Mesodermal cell (in vitro differentiated cells): ENCODE data around the gene PFKP.

Experiments
- H3K27ac ChIP-seq: 2 replicates; pipeline ENCODE4 v1.7.0; 2013; ENCODE audit warnings: mild to moderate bottlenecking, low read depth, low read length, moderate library complexity; ENCODE audit not compliant: severe bottlenecking
- H3K36me3 ChIP-seq: 2 replicates; pipeline ENCODE4 v1.7.1; 2013; ENCODE audit warnings: mild to moderate bottlenecking, low read length, moderate library complexity; ENCODE audit not compliant: control insufficient read depth, insufficient read depth
- H3K4me1 ChIP-seq: one replicate; pipeline ENCODE4 v1.7.1; 2013; ENCODE audit warnings: mild to moderate bottlenecking, low read length; ENCODE audit not compliant: insufficient read depth, control insufficient read depth, poor library complexity, severe bottlenecking
- H3K4me3 ChIP-seq: 2 replicates; pipeline ENCODE4 v1.7.0; 2013; ENCODE audit warnings: low read length, control low read depth, mild to moderate bottlenecking; ENCODE audit not compliant: insufficient read depth, poor library complexity, severe bottlenecking; ENCODE audit errors: extremely low read depth
- H3K9me3 ChIP-seq: 2 replicates; pipeline ENCODE4 v1.7.1; 2013; ENCODE audit warnings: mild to moderate bottlenecking, low read length, moderate library complexity; ENCODE audit not compliant: control insufficient read depth
- WGBS, 2 experiments: methylation state at CpG; one replicate each; pipeline ENCODE4 v1.1.5; 2013; ENCODE audit warnings: missing lambda C conversion rate in 2 of 2; ENCODE audit not compliant: insufficient coverage in 2 of 2; 5-methylcytosine and 5-hydroxymethylcytosine counted together

PFKP gene

DNA sequence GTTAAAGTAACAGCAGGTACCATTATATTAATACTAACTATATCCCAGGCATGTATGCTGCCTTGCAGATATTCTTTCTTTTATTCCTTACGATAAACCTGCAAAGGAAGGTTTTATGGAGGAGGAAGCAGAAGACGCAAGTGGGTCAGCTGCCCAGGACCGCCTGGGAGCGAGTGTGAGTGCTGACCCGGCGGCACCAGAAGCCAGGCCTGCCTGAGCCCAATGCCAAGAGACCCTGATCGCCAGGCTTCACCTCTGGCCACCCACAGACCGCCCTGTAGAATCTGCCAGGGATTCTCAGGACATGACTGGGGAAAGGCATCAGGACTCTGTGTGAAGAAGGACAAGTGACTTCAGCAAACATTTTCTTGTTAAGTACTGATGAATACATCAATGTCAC, 78.9 kb downstream of the PFKP start:
- Histone ChIP-seq H3K4me3 (no peak overlapping the region), H3K27ac (no peak overlapping the region), H3K9me3 (no peaks in the 10 kb centered on the region), H3K4me1 (no peaks in the 10 kb centered on the region), H3K36me3 (peaks cover 86% of the 10 kb centered on the region)
- 91 to 98% methylated on average over 7 to 8 of the region's 8 CpGs for WGBS, 2 experiments

DNA sequence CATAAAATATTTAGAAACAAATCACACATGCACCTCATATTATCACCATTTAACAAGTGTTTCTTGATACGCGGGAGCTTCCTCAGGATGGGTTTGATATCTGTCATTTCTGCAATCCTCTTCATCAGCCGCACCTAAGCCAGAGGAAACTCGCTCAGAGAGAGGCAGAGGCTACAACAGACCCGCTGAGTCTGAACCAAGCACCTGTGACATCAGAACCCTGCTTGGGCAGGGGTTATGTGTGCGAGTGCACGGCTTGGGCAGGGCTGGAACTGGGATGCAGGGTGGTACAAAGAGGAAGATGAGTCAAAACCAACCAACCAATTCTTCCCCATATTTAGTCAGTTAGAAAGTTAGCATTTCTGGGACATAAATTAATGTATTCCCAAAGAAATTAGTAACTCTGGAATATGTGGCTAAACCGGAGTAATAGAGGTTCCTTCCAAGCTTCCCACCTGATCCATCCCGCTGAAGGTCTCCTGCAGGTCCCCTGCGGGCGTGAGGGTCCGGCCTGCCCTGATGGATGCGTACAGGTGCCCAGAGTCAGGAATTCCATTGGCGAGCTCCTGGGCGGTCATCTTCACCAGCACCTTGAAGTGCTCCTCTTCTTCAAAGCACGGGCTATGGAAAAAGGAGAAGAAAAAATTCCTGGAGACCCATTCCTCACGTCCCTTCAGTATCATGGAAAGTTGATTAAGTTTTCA, 79.9 kb downstream of the PFKP start:
- H3K36me3 ChIP-seq: peaks cover 84% of the 10 kb centered on the region
- H3K9me3 ChIP-seq: no peaks in the 10 kb centered on the region
- H3K4me3 ChIP-seq: no peak overlapping the region
- 85 to 89% methylated on average over 12 to 13 of the region's 17 CpGs for WGBS, 2 experiments
- no peak overlapping the region for H3K27ac ChIP-seq
- H3K4me1 ChIP-seq: no peaks in the 10 kb centered on the region

DNA sequence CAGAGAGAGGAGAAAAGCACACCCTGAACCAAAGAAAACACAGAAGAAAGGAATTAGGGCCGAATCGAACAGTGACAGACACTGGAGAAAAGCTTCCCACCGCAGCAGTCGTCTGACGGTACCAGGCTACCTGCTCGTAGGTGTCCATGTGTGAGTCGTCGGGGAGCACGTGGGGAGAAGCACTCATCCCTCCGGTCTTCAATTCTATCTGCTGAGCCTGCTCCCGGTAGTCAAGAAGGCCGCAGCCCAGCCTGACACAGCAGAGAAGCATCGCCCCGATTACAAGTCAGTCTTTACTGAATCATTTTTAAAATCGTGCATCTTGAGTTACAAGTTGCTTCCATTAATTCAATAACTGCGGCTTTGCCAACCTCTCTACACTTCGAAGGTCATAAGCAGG, 80.7 kb downstream of the PFKP start:
- WGBS, 2 experiments: 90 to 92% methylated on average over 17 of the region's 17 CpGs
- Histone ChIP-seq H3K27ac (no peak overlapping the region), H3K4me1 (no peaks in the 10 kb centered on the region), H3K4me3 (no peak overlapping the region), H3K9me3 (no peaks in the 10 kb centered on the region), H3K36me3 (peaks cover 89% of the 10 kb centered on the region)

DNA sequence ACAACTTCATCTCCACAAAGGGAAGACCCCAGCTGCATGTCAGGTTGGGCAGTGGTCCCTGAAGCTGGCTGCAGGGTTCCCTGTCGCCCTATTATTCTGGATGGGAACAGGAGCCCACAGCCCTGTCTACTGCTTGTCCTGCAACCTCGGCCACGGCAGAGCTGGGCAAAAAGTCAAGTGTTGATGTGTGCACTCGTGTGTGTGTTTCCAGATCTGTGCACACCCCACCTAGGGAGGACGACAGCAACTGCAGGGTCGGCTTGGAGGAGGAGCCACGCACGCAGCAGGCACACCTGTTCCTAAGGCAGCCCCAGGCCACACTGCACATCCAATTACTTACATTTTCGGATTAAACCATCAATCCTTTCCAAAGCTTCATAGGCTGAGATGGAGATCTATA, 81.6 kb downstream of the PFKP start:
- Histone ChIP-seq H3K9me3 (no peaks in the 10 kb centered on the region), H3K27ac (no peak overlapping the region), H3K36me3 (peaks cover 88% of the 10 kb centered on the region), H3K4me1 (no peaks in the 10 kb centered on the region), H3K4me3 (no peak overlapping the region)
- WGBS, 2 experiments: 92 to 93% methylated on average over 4 to 6 of the region's 9 CpGs

DNA sequence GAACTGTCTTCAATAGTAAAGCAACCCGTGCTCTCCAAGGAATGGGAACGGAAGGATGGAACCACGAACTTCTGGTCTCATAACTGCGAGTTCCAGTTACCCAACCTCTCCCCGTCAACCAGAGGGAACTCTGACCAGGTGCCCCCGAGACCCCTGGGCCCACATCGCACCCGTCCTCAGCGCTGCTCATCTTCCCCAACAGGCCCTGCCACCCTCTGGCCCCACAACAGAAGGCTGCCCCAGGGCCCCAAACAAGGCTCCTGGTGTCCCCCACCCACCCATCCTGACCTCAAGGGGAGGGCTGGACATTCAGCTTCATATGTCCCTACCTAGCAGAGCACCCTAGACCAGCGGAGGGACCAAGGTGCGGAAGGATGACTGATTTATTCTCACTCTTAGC, 82.6 kb downstream of the PFKP start:
- H3K27ac ChIP-seq: no peak overlapping the region
- 82 to 100% methylated on average over 1 to 6 of the region's 11 CpGs for WGBS, 2 experiments
- no peaks in the 10 kb centered on the region for H3K9me3 ChIP-seq
- H3K4me3 ChIP-seq: no peak overlapping the region
- no peaks in the 10 kb centered on the region for H3K4me1 ChIP-seq
- peaks cover 88% of the 10 kb centered on the region for H3K36me3 ChIP-seq

DNA sequence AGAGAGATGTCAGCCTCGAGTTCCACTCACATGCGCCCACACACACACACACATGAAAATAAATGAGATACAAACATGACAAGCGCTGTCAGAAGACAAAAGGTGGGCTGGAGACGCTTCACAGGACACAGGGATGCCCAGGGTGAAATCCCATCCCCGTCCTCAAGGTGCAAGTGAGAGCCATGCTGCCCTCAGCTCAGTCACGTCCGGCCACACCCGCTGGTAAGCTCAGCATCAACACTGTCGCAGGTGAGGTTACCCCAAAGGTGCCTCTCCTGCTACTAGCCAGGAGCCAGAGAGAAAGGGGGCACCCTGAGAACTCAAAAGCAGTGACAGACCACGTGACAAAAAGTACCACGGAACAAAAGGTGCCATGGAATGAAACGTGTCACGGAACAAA, 83.0 kb downstream of the PFKP start:
- Histone ChIP-seq H3K9me3 (no peaks in the 10 kb centered on the region), H3K4me3 (no peak overlapping the region), H3K36me3 (peaks cover 88% of the 10 kb centered on the region), H3K27ac (no peak overlapping the region), H3K4me1 (no peaks in the 10 kb centered on the region)
- 89 to 96% methylated on average over 10 to 13 of the region's 13 CpGs for WGBS, 2 experiments

DNA sequence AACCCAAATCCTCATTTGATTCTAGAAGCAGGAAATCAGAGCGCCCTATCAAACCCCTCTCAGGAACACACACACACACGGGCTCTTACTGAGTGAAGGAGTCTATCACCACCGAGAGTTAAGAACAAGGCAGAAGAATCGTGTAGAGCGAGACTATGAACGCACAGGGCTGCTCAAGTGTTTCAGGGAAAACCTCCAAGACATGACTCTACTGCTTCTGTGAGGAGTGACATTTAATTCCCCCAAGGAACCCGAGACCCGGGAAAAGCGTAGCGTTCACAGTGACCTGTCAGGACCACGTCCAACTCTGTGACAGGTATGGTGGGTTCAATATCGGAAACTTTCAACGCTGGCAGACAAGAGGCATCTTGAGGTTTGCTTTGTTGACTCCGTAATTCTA, 83.6 kb downstream of the PFKP start:
- Histone ChIP-seq H3K9me3 (no peaks in the 10 kb centered on the region), H3K27ac (no peak overlapping the region), H3K4me3 (no peak overlapping the region), H3K4me1 (no peaks in the 10 kb centered on the region), H3K36me3 (peaks cover 86% of the 10 kb centered on the region)
- WGBS, 2 experiments: 92 to 96% methylated on average over 11 to 14 of the region's 14 CpGs

DNA sequence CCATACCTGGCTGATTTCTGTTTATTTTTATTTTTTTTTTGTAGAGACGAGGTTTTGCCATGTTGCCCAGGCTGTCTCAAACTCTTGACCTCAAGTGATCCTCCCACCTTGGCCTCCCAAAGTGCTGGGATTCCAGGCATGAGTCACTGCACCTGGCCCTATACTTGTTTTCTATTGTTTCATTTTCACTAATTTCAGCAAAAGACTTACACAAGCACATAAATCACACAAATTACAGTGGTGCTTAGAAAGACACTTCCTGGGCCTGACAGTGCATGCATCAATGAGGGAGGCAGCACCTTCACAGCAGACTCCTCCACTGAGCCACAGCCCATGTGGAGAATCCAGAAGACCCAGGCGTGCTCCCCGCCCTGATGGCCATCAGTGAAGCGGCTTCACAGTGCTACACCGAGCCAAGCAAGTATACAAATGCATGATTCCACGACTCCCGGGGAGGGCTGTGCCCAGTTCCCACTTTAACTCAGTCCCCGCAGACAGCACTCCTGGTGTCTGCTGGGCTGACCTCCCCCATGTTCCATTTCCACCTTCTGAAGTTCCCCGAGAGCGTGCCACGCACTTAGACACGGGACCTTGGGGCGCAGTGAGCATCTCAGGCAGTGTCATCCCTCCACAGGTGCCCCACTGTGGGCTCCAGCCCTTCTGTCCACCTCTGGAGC, 84.7 kb downstream of the PFKP start:
- 96 to 98% methylated on average over 10 to 11 of the region's 13 CpGs for WGBS, 2 experiments
- Histone ChIP-seq H3K36me3 (peaks cover 82% of the 10 kb centered on the region), H3K4me1 (no peaks in the 10 kb centered on the region), H3K9me3 (no peaks in the 10 kb centered on the region), H3K4me3 (no peak overlapping the region), H3K27ac (no peak overlapping the region)

DNA sequence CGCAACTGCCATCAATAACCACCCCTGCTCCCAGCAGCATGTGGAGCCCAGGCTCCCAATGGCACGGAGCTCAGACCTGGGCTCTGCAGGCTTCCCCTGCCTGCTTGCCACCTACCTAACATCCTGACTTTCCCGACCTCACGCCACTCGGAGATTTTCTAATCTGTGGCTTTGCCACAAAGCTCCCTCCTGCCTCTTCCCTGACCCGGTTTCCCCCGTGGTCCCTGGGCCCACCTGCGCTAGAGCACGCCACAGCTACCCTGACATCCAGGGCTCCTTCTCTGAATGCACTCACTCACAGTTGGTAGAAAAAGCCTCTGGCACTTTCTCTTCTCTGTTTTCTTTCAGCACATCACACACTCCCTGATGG, 85.2 kb downstream of the PFKP start:
- Histone ChIP-seq H3K4me3 (no peak overlapping the region), H3K36me3 (peaks cover 82% of the 10 kb centered on the region), H3K27ac (no peak overlapping the region), H3K4me1 (no peaks in the 10 kb centered on the region), H3K9me3 (no peaks in the 10 kb centered on the region)
- 86 to 87% methylated on average over 9 of the region's 9 CpGs for WGBS, 2 experiments

DNA sequence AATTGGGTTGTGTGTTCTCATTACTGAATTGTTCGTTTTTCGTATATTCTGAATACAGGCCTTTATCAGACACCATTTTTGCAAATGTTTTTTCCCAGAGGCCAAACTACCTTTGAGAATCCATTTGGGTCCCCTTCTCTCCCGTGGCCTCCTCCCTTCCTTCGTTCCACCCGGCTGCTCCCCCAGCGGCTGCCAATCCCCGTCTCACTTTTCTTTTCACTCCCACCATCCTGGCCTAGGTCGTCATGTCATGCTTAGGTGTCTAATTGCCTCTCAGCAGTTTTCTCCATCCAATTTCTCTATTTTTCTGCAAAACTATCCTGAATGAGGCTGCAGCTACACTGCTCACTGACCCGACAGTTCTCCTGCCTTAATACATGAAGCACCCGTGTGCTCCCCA, 87.3 kb downstream of the PFKP start:
- Histone ChIP-seq H3K9me3 (no peaks in the 10 kb centered on the region), H3K36me3 (peaks cover 82% of the 10 kb centered on the region), H3K4me3 (no peak overlapping the region), H3K4me1 (no peaks in the 10 kb centered on the region), H3K27ac (no peak overlapping the region)
- 90 to 95% methylated on average over 8 of the region's 10 CpGs for WGBS, 2 experiments

DNA sequence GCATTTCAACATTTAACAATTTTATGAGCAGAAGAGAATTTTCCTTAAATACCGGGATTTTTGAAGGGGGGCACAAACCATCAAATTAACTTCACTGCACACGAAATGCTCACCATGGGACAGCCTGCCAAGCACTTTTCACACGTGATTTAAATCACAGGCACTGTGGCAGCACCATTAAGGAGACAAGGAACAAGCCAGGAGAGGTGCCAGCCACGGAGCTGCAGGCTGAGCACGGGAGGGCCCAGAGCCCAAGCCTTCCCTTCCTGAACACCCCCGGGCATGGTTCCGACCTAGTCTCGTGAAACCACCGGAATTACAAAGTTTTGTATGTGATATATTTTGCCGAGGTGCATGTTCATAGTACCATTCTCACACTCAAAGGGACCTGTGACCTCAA, 91.8 kb downstream of the PFKP start:
- Histone ChIP-seq H3K36me3 (peaks cover 80% of the 10 kb centered on the region), H3K4me3 (no peak overlapping the region), H3K4me1 (no peaks in the 10 kb centered on the region), H3K27ac (no peak overlapping the region), H3K9me3 (no peaks in the 10 kb centered on the region)
- WGBS, 2 experiments: 91 to 100% methylated on average over 4 to 5 of the region's 10 CpGs
